HG03175 (cell line): ENCODE results near the gene UNC5A.

Source experiments
- ATAC-seq: cut with Tn5 transposase; IDR thresholded peaks from one replicate; pipeline ENCODE4 v1.9.1; 2021; ENCODE audit warnings: mild to moderate bottlenecking, moderate library complexity; ENCODE audit not compliant: unreplicated experiment

Gene UNC5A

DNA sequence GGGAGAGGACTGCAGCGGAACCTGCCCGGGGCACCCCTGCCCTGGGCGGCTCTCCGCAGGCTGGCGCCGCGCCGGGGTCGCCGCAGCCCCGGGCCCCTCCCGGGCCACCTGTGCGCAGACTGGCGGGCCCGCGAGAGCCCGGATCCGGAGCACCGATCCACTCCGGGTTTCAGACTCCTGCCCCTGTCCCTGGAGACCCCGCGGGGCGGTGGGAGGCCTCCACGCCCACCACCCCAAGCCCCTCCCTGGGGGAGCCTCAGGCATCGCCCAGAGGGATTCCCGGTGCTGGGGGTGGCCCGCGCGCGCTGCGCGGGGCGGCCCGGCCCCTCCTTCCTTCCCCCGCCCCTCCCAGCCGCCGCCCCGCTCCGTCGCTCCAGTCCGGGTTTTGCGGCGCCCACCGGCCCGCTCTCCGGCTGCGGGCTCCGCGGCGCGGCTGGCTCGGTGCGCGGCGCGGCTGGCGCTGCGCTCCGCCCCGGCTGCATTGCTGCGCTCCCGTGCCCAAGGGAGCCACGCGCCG, at the start of gene UNC5A:
Gene UNC5A (plus strand): TSS at position 479 of the 517 bp plus-strand sequence. CDS start 192 bp downstream, outside the sequence.
- peak; percentile 42 for ATAC-seq

DNA sequence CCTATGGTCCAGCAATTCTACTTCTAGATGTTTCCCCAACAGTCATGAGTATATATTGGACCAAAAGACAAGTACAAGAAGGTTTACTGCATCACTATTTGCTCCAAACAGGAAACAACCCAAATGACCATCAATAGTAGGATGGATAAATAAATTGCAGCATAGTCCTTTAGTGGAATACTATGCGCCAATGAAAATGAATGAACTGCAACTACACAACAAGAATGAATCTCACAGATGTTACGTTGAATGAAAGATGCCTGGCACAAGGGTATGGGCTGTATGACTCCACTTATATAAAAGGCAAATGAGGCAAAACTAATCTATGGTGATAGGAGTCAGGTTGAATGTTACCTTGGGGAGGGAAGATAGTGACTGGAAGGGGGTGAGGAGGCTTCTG, 48.6 kb upstream of the UNC5A start:
- no peak for ATAC-seq

DNA sequence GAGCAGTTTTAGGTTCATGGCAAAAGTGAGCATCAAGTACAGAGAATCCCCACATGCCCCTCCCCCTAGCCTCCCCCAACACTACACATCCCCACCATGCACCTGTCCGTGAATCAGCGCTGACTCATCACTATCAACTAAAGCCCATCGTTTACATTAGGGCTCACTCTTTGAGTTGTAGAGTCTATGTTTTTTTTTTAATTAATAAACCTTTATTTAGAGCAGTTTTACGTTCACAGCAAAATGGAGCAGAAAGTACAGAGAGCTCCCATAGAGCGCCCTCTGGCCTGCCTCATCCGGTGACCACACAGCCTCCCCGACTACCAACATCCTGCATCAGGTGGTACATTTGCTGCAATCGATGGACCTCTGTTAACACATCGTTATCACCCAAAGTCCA, 47.9 kb upstream of the UNC5A start:
- no peak for ATAC-seq

DNA sequence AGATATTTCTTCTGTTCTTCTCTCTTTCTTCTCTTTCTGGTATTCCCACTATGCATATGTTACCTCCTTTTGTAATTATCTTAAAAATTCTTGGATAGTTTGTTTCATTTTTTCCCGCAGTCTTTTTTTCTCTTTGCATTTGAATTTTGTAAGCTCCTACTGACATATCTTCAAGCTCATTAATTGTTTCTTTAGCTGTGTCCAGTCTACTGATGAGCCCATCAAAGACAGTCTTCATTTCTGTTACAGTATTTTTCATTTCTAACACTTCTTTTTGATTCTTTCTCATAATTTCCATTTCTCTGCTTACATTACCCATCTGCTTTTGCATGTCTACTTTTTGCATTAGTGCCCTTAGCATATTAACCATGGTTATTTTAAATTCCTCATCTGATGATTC, 44.7 kb upstream of the UNC5A start:
- ATAC-seq: no peak

DNA sequence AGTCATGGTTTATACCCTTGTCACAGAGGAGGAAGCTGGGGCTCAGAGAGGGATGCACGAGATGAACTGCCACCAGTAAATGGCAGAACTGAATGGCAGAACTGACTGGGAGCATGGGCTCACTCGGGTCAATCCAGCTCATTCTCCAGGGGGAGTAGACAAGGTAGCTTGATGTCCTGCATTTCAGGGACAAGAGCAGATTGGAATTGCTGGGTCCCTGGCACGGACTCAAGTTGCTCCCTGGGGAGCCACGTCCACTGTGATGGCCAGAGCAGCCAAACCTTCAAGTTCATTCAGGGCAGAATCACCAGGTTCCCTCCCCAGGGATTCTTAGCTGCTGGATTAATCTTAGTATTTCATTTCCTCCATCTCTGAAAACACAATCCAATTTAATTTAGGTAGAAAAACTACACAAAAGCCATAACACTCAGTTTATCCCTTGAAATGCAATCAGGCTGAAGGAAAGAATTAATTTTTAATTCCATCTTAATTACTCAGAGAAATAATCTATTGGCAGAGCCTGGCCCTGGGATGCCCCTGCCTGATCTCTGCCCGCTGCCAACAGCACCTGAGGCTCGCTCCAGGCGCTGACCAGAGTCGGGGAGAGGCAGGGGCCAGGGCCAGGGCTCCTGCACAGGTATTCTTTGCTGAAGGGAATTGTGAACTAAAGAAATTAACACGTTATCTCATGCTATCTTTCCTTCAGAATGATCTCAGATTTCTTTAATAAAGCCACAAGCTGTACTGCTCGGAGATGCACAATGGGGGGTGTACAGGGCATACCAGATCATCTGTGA, 42.0 kb upstream of the UNC5A start:
- no peak for ATAC-seq

DNA sequence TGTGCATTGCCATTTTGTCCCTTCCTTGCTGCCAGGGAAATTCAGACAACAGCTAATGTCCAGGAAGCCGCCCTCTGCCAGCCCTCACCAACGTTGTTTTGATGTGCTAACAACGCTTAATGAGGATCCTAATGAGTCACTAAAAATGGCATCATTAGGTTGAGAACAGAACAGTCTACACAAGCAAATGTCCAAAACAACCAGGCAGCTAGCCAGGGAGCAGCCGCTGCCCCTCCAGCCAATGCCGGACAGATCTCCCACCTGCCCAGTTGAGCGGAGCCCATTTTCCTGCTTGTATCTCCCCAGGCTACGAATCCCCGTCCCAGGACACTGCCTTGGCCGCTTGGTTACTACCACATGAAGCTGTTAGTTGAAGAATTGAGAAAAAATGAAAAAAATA, 40.4 kb upstream of the UNC5A start:
- no peak for ATAC-seq

DNA sequence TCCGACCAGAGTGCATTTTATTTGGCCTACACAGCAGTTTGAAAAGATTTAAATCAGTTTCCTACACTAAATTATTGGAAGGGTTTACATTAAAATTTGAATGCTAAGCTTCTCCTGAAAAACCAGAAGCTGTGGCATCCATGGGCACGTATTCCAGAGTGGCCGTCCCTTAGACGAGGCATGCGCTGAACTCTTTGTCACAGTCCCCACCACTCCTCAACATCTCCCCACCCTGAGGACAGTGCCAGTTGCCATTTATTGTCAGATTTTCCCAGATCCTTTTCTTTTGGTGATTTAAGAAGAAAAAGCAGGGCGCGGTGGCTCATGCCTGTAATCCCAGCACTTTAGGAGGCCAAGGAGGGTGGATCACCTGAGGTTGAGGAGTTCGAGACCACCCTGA, 39.9 kb upstream of the UNC5A start:
- no peak for ATAC-seq

DNA sequence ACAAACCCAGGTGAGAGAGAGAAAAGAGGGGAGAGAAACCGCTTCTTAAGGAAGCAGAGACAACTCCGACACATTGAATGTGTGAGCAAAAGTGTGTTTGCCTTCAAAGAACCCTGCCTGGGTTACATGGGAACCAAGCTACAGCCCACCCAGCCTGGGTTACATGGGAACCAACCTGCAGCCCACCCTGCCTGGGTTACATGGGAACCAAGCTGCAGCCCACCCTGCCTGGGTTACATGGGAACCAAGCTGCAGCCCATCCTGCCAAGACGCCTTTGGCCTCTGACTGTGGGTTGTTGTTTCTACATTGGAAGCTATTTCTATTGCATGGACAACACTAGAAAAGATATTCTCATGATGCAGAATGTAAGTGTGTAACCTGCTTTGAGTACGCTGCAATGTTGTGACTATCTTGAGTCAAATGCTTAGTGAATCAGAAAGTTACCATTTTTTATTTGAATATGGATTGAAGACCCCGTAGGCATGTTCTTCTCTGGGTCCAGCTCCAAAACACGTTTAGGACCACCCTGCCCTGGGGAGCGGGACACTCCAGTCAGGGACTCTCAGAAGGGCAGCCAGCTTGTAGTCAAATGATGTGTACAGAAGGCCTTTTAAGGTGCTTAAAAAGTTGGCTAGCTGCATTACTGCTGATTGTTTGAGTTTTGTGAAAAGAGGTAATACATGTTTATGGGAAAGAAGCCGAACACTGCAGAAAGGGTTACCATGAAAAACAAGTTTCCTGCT, 39.1 kb upstream of the UNC5A start:
- ATAC-seq: no peak

DNA sequence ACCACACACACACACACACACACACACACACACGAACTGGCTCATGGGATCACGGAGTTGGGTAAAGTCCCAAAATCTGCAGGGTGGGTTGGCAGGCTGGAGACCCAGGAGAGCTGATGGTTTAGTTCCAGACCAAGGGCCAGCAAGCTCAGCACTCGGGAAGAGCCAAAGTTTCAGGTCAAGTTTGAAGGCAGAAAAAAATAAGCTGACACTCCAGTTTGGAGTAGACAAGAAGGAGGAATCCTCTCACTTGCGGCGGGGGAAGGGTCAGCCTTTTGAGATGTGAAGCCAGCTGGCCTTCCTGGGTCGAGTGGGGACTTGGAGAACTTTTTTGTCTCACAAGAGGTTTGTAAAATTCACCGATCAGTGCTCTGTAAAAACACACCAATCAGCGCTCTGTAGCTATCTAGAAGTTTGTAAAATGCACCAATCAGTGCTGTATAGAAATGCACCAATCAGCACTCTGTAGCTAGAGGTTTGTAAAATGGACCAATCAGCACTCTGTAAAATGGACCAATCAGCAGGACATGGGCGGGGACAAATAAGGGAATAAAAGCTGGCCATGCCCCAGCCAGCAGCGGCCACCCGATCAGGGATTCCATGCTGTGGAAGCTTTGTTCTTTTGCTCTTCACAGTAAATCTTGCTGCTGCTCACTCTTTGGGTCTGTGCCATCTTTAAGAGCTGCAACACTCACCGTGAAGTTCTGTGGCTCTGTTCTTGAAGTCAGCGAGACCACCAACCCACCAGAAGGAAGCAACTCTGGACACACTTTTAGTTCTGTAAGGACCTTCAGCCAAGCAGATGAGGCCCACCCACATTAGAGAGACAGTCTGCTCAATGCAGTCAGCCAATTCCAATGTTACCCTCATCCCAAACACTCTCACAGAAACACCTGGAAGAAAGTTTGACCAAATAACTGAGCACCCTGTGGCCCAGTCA, 37.8 kb upstream of the UNC5A start:
- no peak for ATAC-seq

DNA sequence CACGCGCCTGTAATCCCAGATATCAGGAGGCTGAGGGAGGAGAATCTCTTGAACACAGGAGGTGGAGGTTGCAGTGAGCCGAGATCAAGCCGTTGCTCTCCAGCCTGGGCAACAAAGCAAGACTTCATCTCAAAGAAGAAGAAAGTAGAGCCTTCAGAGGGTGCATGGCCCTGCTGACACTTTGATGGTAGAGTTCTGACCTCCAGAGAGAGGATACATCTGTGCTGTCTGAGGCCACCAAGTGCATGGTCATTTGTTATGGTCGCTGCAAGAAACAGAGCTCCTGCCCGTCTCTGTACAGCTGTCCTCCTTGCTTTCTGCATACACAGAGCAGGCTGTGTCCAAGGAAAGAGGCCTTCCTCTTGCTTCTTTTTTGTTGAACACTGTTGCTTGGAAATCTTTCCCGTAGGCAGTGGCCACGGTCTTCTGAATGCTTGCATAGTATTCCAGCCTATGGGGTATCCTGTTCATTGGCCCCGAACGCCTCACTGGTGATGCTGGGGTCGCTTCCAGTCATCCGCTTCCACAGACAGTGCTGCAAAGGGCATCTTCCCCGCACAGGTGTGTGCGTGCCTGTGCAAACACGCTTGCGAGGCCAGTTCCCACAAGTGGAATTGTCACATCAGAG, 36.8 kb upstream of the UNC5A start:
- ATAC-seq: no peak

DNA sequence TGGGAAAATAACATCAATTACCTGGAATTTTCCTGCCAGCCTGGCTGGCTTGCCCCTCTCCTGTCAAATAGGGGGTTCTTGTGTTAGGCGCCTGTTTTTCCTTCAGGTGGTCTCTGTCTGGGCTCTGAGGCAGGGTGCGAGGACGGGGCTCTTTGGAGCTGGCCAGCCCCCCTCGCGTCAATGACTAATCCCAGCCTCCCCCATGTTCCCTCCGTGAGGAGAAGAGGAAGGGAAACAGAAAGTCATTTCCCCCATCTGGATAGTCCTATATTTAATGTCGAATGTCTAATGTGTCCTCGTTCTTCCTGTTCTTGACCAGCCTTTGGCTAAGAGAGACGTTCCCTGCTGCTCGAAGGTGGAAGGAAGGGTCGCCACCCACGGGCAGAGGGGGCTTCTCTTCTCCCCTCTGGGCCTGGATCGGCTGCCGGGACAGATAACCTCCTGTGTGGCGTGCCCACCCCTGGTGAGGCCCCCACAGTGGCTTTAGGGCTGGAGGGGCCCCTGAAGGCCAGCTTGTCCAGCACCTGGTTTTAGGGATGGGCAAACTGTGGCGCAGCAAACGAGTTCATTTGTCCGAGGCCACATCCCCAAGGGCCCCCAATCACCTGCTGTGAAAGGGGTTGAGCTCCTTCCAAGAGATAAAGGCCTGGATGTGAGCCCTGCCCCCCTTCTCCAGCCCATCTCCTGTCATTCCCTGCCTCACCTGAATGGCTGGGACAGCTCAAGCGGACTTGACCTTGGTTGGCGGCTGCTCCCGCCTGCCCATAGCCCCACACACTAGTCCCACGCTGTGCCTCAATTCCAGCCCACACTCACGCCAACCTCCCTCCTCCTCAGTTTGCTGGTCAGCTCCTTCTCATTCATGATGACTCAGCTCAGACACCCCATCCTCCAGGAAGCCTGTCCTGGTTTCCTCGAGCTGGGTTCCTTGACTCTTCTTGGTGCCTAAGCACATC, 35.9 kb upstream of the UNC5A start:
- ATAC-seq: no peak

DNA sequence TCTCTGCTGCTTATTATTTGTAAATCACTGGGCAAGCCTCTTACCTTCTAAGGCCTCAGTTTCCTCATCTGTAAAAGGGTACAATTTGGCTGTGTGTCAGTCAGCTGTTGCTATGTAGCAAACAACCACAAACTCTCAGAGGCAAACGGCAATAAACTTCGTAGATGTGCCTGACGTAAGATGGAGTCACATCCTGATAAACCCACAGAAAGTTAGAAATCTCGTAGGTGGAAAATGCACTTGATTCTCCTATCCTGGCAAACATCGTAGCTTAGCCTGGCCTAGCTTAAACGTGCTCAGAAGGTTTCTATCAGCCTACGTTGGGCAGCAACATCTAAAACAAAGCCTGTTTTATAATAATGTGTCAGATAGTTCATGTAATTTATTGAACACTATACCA, 35.0 kb upstream of the UNC5A start:
- no peak for ATAC-seq

DNA sequence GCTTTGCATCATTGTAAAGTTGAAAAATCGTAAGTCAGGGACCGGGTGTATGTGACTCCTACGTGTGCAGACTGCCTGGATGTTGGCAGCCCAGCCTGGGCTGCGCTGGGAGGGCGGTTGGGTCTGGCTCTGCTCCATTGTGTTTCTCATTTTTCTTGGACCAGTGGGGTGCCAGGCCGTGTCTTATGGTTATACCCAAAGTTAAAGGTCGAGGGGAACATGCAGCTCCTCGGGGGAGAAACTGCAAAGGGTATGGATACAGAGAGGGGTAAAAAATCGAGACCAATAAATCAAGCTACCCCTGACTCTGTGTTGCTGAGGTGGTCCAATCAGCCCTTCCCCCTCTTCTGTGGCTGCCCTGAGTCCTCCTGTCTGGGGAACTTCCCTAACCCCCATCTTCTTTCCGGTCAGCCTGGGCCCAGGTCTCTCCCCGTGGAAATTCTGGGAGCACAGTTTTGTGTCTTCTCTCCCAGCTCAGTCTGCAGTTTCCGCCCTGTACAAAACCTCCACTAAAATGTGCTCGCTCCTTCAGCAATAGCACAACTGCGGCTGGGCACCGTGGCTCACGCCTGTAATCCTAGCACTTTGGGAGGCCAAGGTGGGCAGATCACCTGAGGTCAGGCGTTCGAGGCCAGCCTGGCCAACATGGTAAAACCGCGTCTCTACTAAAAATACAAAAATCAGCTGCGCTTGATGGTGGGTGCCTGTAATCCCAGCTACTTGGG, 34.1 kb upstream of the UNC5A start:
- ATAC-seq: no peak

DNA sequence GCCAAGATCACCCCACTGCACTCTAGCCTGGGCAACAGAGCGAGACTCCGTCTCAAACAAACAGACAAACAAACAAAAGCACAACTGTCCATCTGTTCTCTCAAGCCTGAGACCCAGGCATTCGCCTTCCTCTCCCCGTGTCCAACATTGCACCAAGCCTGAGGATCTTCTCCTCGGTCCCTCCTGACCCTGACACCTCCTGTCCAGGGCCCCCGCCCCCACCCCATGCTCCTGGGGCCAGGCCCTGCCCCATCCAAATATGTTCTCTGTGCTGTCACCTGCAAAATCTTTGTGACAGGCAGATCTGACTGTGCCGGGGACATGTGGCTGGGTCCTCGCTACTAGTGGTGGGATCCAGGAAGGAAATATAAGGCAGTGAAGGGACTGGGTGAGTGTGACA, 33.4 kb upstream of the UNC5A start:
- ATAC-seq: no peak

DNA sequence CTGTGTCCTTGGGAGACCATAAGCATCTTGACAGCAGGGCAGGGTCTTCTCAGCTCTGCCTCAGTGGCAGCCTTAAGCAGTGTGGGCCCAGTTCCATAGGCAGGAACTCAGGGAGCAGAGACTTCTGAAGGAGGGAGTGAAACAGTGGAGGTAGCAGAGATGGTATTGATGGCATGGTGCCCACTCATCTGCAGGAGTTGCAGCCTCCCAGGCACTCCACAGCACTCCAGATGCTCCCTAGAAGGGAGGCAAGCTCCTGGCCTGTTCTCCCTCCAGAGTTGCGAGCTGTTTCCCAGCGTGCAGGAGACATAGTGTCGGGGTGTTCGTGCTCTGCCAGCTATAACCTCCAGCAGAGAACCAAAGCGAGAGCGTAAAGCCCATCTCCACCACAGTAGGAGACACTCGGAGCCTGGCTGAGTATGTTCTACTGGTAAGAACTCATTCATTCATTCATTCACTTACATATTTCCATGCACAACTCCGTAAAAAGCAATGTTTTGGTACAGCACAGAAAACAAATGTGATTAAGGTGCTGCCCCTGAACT, 31.4 kb upstream of the UNC5A start:
- no peak for ATAC-seq

DNA sequence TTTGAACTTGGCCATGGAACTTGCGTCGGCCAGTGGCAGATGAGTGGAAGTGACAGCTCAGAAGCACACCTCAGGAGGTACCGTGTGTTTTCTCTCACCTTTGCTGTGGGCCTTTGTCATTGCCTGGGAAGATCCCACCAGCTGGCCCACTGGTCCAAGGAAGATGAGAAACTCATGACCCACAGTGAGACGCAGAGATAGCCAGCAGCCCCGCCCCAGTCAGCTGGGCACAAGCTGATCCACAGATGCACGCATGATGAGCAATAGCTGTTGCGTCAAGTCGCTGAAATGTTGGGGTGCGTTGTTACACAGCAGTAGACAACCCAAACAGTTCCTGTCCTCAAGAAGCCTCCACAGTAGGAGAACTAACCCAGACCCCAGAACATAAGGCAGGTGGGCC, 30.8 kb upstream of the UNC5A start:
- no peak for ATAC-seq

DNA sequence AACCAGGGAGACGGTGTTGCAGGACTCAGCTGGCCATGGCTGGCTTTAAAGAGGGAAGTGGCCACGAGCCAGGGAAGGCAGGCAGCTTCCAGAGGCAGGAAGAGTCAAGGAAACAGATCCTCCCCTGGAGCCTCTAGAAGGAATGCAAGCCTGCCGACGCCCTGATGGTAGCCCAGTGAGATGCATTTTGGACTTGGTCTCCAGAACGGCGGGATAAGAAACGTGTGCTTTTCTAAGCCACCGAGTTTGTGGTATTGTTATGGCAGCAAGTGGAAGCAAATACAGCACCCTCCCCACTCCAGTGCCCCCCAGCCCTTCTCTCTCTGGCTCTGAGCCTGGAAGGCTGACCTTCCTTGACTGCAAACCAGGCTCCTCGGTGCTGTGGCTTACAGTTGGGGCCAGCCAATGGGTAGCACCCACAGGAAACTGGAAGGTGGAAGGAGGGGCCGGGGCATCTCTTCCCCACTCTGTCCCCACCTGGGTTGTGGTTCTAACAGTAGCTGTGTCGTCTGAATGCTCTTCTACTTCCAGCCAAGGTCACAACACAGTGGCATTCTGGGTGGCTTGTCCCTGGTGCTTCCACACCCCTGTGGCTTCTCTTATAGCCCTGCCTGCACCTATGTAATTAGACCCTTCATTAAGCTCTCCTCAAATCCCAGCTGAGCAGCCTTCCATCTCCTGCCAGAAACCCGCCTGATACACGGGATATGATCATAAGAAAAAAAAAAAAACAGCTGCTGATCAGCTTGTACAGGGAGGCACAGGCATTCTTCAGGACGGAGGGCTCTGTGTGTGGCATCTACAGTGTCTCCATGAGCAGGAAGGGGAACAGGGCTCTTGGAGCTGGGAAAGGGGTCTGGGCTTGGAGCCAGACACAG, 29.9 kb upstream of the UNC5A start:
- no peak for ATAC-seq

DNA sequence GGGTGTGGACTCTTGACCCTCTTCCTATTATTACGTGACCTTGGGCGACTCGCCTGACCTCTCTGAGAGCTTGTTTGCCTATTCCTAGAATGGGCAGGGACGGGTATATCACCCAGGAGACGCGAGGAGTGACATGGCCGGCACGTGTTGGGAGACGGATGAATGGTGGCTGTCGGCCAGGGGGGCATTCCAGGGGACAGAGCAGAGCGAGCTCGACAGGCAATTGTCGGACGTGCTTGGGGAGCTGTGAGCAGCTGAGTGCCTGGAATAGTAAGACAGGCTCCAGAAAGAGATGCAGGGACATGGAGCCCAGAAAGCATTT, 29.3 kb upstream of the UNC5A start:
- no peak for ATAC-seq
